HUES6 (cell line): ENCODE data around the gene KIRREL3.

Experiments
- H3K27ac ChIP-seq: 2 replicates; pipeline ENCODE4 v1.7.0; 2013; ENCODE audit warnings: low read depth, mild to moderate bottlenecking, low read length, inconsistent platforms
- H3K27me3 ChIP-seq: 2 replicates; pipeline ENCODE4 v1.6.1; 2013; ENCODE audit warnings: low read length; ENCODE audit not compliant: control insufficient read depth, insufficient read depth
- H3K36me3 ChIP-seq: 2 replicates; pipeline ENCODE4 v1.6.1; 2013; ENCODE audit warnings: low read length; ENCODE audit not compliant: control insufficient read depth, insufficient read depth
- H3K4me1 ChIP-seq: 2 replicates; pipeline ENCODE4 v1.6.1; 2013; ENCODE audit warnings: low read length; ENCODE audit not compliant: control insufficient read depth, insufficient read depth
- H3K4me3 ChIP-seq: 2 replicates; pipeline ENCODE4 v1.5.1; 2013; ENCODE audit warnings: low read depth, low read length
- H3K9ac ChIP-seq: one replicate; pipeline ENCODE4 v1.6.1; 2013; ENCODE audit warnings: mild to moderate bottlenecking, low read length
- H3K9me3 ChIP-seq: 2 replicates; pipeline ENCODE4 v1.6.1; 2013; ENCODE audit warnings: low read depth, low read length; ENCODE audit not compliant: control insufficient read depth, insufficient read depth

KIRREL3 gene

GRCh38 chr11:126725043-126725442, 275.5 kb downstream of the KIRREL3 start:
- no peak overlapping the region for H3K27ac ChIP-seq

GRCh38 chr11:126723665-126724045, 276.9 kb downstream of the KIRREL3 start:
- Histone ChIP-seq H3K27me3 (0 out of 2 replicates have a peak, but pooled peaks cover 2% of the 10 kb centered on the region), H3K9ac (no peak overlapping the region), H3K36me3 (no peaks in the 10 kb centered on the region), H3K4me3 (no peak overlapping the region), H3K4me1 (no peaks in the 10 kb centered on the region), H3K9me3 (no peaks in the 10 kb centered on the region), H3K27ac (no peak overlapping the region)

More at GRCh38 chr11:126725043-126725442, 275.5 kb downstream of the KIRREL3 start:
- Histone ChIP-seq H3K9me3 (no peaks in the 10 kb centered on the region), H3K4me3 (no peak overlapping the region), H3K36me3 (no peaks in the 10 kb centered on the region), H3K9ac (no peak overlapping the region), H3K27me3 (0 out of 2 replicates have a peak, but pooled peaks cover 2% of the 10 kb centered on the region), H3K4me1 (no peaks in the 10 kb centered on the region)

- Histone ChIP-seq H3K4me3 (no peak overlapping the region), H3K9ac (no peak overlapping the region), H3K9me3 (no peaks in the 10 kb centered on the region), H3K27ac (no peak overlapping the region), H3K4me1 (no peaks in the 10 kb centered on the region), H3K27me3 (0 out of 2 replicates have a peak, but pooled peaks cover 2% of the 10 kb centered on the region), H3K36me3 (no peaks in the 10 kb centered on the region)
Observed at GRCh38 chr11:126722956-126723664, 277.5 kb downstream of the KIRREL3 start.

GRCh38 chr11:126722006-126722736, 278.4 kb downstream of the KIRREL3 start:
- H3K9me3 ChIP-seq = no peaks in the 10 kb centered on the region
- no peaks in the 10 kb centered on the region for H3K36me3 ChIP-seq
- H3K4me3 ChIP-seq = no peak overlapping the region
- no peak overlapping the region for H3K27ac ChIP-seq
- H3K27me3 ChIP-seq = 0 out of 2 replicates have a peak, but pooled peaks cover 2% of the 10 kb centered on the region
- no peak overlapping the region for H3K9ac ChIP-seq
- no peaks in the 10 kb centered on the region for H3K4me1 ChIP-seq

- Histone ChIP-seq H3K9me3 (no peaks in the 10 kb centered on the region), H3K4me1 (no peaks in the 10 kb centered on the region), H3K27me3 (0 out of 2 replicates have a peak, but pooled peaks cover 2% of the 10 kb centered on the region), H3K9ac (no peak overlapping the region), H3K4me3 (no peak overlapping the region), H3K27ac (no peak overlapping the region), H3K36me3 (no peaks in the 10 kb centered on the region)
Observed at GRCh38 chr11:126720539-126721235, 279.9 kb downstream of the KIRREL3 start.

- Histone ChIP-seq H3K9ac (no peak overlapping the region), H3K27ac (no peak overlapping the region), H3K4me1 (no peaks in the 10 kb centered on the region), H3K9me3 (no peaks in the 10 kb centered on the region), H3K4me3 (no peak overlapping the region), H3K27me3 (0 out of 2 replicates have a peak, but pooled peaks cover 2% of the 10 kb centered on the region), H3K36me3 (no peaks in the 10 kb centered on the region)
Observed at GRCh38 chr11:126719740-126720139, 280.8 kb downstream of the KIRREL3 start.

GRCh38 chr11:126718276-126718675, 282.3 kb downstream of the KIRREL3 start:
- Histone ChIP-seq H3K4me1 (0 out of 2 replicates have a peak, but pooled peaks cover 6% of the 10 kb centered on the region), H3K27me3 (no peaks in the 10 kb centered on the region), H3K4me3 (no peak overlapping the region), H3K36me3 (no peaks in the 10 kb centered on the region), H3K9me3 (no peaks in the 10 kb centered on the region), H3K9ac (no peak overlapping the region), H3K27ac (no peak overlapping the region)

GRCh38 chr11:126716456-126717083, 284.0 kb downstream of the KIRREL3 start:
- no peak overlapping the region for H3K9ac ChIP-seq
- no peak overlapping the region for H3K27ac ChIP-seq
- no peaks in the 10 kb centered on the region for H3K36me3 ChIP-seq
- no peaks in the 10 kb centered on the region for H3K9me3 ChIP-seq
- no peaks in the 10 kb centered on the region for H3K27me3 ChIP-seq
- H3K4me3 ChIP-seq = no peak overlapping the region
- H3K4me1 ChIP-seq = 0 out of 2 replicates have a peak, but pooled peaks cover 6% of the 10 kb centered on the region

- H3K9me3 ChIP-seq = no peaks in the 10 kb centered on the region
- no peak overlapping the region for H3K9ac ChIP-seq
- H3K27ac ChIP-seq = no peak overlapping the region
- 0 out of 2 replicates have a peak, but pooled peaks cover 6% of the 10 kb centered on the region for H3K4me1 ChIP-seq
- H3K27me3 ChIP-seq = no peaks in the 10 kb centered on the region
- no peak overlapping the region for H3K4me3 ChIP-seq
- H3K36me3 ChIP-seq = no peaks in the 10 kb centered on the region
Observed at GRCh38 chr11:126713806-126714205, 286.8 kb downstream of the KIRREL3 start.

- Histone ChIP-seq H3K4me3 (no peak overlapping the region), H3K27ac (no peak overlapping the region), H3K9ac (no peak overlapping the region), H3K9me3 (no peaks in the 10 kb centered on the region), H3K4me1 (peaks cover 16% of the 10 kb centered on the region; the same call in 1 of the 2 replicates), H3K36me3 (no peaks in the 10 kb centered on the region), H3K27me3 (no peaks in the 10 kb centered on the region; the same call in 1 of the 2 replicates)
Observed at GRCh38 chr11:126711977-126712625, 288.5 kb downstream of the KIRREL3 start.
